Mucosa of descending colon (tissue), 3 donors: ENCODE measurements around the gene ZNF415. TPM values are rescaled to one million over a fixed set of nuclear protein-coding genes. Genes with fewer than 3 reads are reported as not detected.

Experiments
- ATAC-seq: fragments of 200-7000 bp; cut with Tn5 transposase; one replicate; pipeline ENCODE4 v1.9.1; 2020; ENCODE audit warnings: mild to moderate bottlenecking, moderate library complexity
- DNase-seq, 3 donors: peaks; one replicate each; pipeline ENCODE4 v3.0.0-alpha.2; 2020
- H3K36me3 ChIP-seq: fragments of 200-600 bp; one replicate; pipeline ENCODE4 v1.8.0; 2021; ENCODE audit warnings: low read depth, mild to moderate bottlenecking
- H3K4me1 ChIP-seq: fragments of 200-600 bp; one replicate; pipeline ENCODE4 v1.8.0; 2021; ENCODE audit warnings: low read depth, mild to moderate bottlenecking
- H3K4me3 ChIP-seq: fragments of 200-600 bp; one replicate; pipeline ENCODE4 v1.8.0; 2021; ENCODE audit warnings: mild to moderate bottlenecking
- H3K9me3 ChIP-seq: fragments of 200-600 bp; one replicate; pipeline ENCODE4 v1.8.0; 2021; ENCODE audit warnings: mild to moderate bottlenecking
- CTCF ChIP-seq: fragments of 200-600 bp; IDR thresholded peaks from one replicate; pipeline ENCODE4 v1.8.0; 2022; ENCODE audit warnings: antibody characterized with exemption, mild to moderate bottlenecking
- intact Hi-C, 2 donors: fragments of 100-400 bp; cut with DNase I in 1 of 2; cut with micrococcal nuclease in 1 of 2; formaldehyde crosslinking; loops; one replicate each; pipeline versions ENCODE4 v1.11.0 to v1.11.1; 2022; cut with DNase I, micrococcal nuclease
- total RNA-seq, 3 donors: library from RNA; stranded (reverse); fragmentation: NEBNext Ultra II Directional in 2 of 3; extraction: Animal tissue kit (Norgen Biotek cat#: 25700) in 2 of 3; gene quantifications; one replicate each; pipeline versions ENCODE4 v1.2.1 to v1.2.4, GENCODE V29; 2021 to 2023
- donor health status: DM: no; HTN: no; CAD: no; lungs with moderate emphysema.
- donor health status: DM: no; HTN: no; CAD: no.
- donor health status: DM: no; HTN: yes; CAD: no.

ZNF415 gene
- total RNA-seq, 3 donors from 2014 or later = 5.3 to 14.0 (median 6.6) TPM

GRCh38 chr19:53057904-53058580, 74.7 kb downstream of the ZNF415 start:
- ATAC-seq = no peak
- no peak for TF ChIP-seq CTCF
- intact Hi-C loops = no loop called here
- Histone ChIP-seq H3K4me1 (no peaks in the 10 kb centered on the region), H3K9me3 (peaks cover 90% of the 10 kb centered on the region), H3K36me3 (no peaks in the 10 kb centered on the region), H3K4me3 (no peak overlapping the region)
- DNase-seq = no peak

Other genes with a start within 250 kb of the ZNF415 start
- gene ZNF320, start 235.3 kb downstream of the ZNF415 start, total RNA-seq = 10 to 100 TPM in 2 of 3 donors, 1 to 10 TPM in 1; 9.7 to 31.9 (median 16.8) TPM
- gene ZNF888, start 209.5 kb downstream of the ZNF415 start, total RNA-seq = 10 to 100 TPM in 2 of 3 donors, 1 to 10 TPM in 1; 9.8 to 20.5 (median 16.7) TPM
- gene ZNF816, start 170.0 kb downstream of the ZNF415 start, total RNA-seq = 10 to 100 TPM; 14.8 to 16.0 (median 15.1) TPM
- gene ERVV-1, start 119.0 kb downstream of the ZNF415 start, total RNA-seq = not detected
- not detected for gene ERVV-2, start 88.2 kb downstream of the ZNF415 start, total RNA-seq
- gene ZNF160, start 29.5 kb downstream of the ZNF415 start, total RNA-seq = 10 to 100 TPM; 19.9 to 28.6 (median 28.0) TPM
- 10 to 100 TPM in 1 of 3 donors, 1 to 10 TPM in 2; 6.9 to 12.9 (median 8.8) TPM for gene ZNF347, start 26.1 kb upstream of the ZNF415 start, total RNA-seq
- gene ZNF665, start 60.4 kb upstream of the ZNF415 start, total RNA-seq = 1 to 10 TPM; 3.2 to 4.7 (median 3.2) TPM
- gene ZNF677, start 122.0 kb upstream of the ZNF415 start, total RNA-seq = 10 to 100 TPM in 1 of 3 donors, 1 to 10 TPM in 2; 4.6 to 18.3 (median 6.7) TPM
- gene VN1R2, start 125.4 kb upstream of the ZNF415 start, total RNA-seq = not detected
- not detected for gene VN1R4, start 134.8 kb upstream of the ZNF415 start, total RNA-seq
- gene ZNF845, start 200.8 kb upstream of the ZNF415 start, total RNA-seq = 1 to 10 TPM; 6.1 to 7.9 (median 7.6) TPM
- gene ZNF525, start 232.8 kb upstream of the ZNF415 start, total RNA-seq = 10 to 100 TPM; 11.9 to 18.3 (median 16.5) TPM